Caco-2 (cell line): ENCODE measurements around the gene ARHGEF4. TPM values are rescaled to one million over a fixed set of nuclear protein-coding genes. Genes with fewer than 3 reads are reported as not detected.

Experiments
- BruUV-seq: library from RNA; stranded (reverse); fragments of 400-500 nt; replicated peaks from 2 replicates; lab custom pipeline; 2021; lab: Mats Ljungman, UMichigan
- CTCF ChIA-PET: fragments of 300-600 bp; sonication (Branson Sonifier 250); formaldehyde crosslinking; loops from one replicate; lab custom pipeline; 2022; ENCODE audit warnings: antibody characterized with exemption; lab: Charles Lee
- POLR2A ChIA-PET: fragments of 300-600 bp; sonication (Branson Sonifier 250); formaldehyde crosslinking; loops from one replicate; lab custom pipeline; 2022; ENCODE audit warnings: antibody characterized with exemption; lab: Charles Lee
- DNase-seq, 2 experiments: peaks; one replicate each; pipeline versions ENCODE4 v3.0.0 to v3.0.0-alpha.2; 2020 to 2022
- H3K27me3 ChIP-seq: replicated peaks from 2 replicates; pipeline ENCODE4 v1.6.0; 2011; ENCODE audit warnings: low read length; ENCODE audit not compliant: control insufficient read depth, insufficient read depth
- H3K36me3 ChIP-seq: 2 replicates; pipeline ENCODE4 v1.5.1; 2011; ENCODE audit warnings: low read length; ENCODE audit not compliant: control insufficient read depth, insufficient read depth
- H3K4me1 ChIP-seq: fragments of 250-450 bp; sonication (Bioruptor Pico); 2 replicates; pipeline ENCODE4 v1.5.1; 2020; ENCODE audit warnings: mild to moderate bottlenecking
- H3K4me3 ChIP-seq: 2 replicates; pipeline ENCODE4 v1.5.1; 2011; ENCODE audit warnings: low read depth, mild to moderate bottlenecking, control low read depth, low read length
- H3K9me3 ChIP-seq: fragments of 250-450 bp; sonication (Bioruptor Pico); 2 replicates; pipeline ENCODE4 v1.5.1; 2020; ENCODE audit warnings: mild to moderate bottlenecking, moderate library complexity
- H3K27ac Mint-ChIP-seq: one replicate; pipeline ENCODE4 v1.8.0; 2022; ENCODE audit warnings: mixed read lengths; ENCODE audit not compliant: unreplicated experiment
- H3K27me3 Mint-ChIP-seq: one replicate; pipeline ENCODE4 v1.8.0; 2022; ENCODE audit warnings: mixed read lengths; ENCODE audit not compliant: insufficient read depth, unreplicated experiment
- H3K36me3 Mint-ChIP-seq: one replicate; pipeline ENCODE4 v1.8.0; 2022; ENCODE audit warnings: mild to moderate bottlenecking, mixed read lengths; ENCODE audit not compliant: insufficient read depth, unreplicated experiment
- H3K4me1 Mint-ChIP-seq: one replicate; pipeline ENCODE4 v1.8.0; 2022; ENCODE audit warnings: low read depth, mixed read lengths; ENCODE audit not compliant: unreplicated experiment
- H3K4me3 Mint-ChIP-seq: one replicate; pipeline ENCODE4 v1.8.0; 2022; ENCODE audit warnings: mild to moderate bottlenecking, moderate library complexity, mixed read lengths; ENCODE audit not compliant: unreplicated experiment
- H3K9me3 Mint-ChIP-seq: one replicate; pipeline ENCODE4 v1.8.0; 2022; ENCODE audit warnings: mixed read lengths; ENCODE audit not compliant: unreplicated experiment
- intact Hi-C: fragments of 100-400 bp; cut with micrococcal nuclease; formaldehyde crosslinking; loops from one replicate; pipeline ENCODE4 v1.10.0; 2022; ENCODE audit not compliant: unreplicated experiment
- total RNA-seq: library from RNA; stranded (reverse); gene quantifications from 2 replicates; pipeline ENCODE4 v1.2.3, GENCODE V29; 2022
- TF ChIP-seq, protein P1 (sequence below), 2 experiments: fragments of 200-600 bp in 1 of 2; IDR thresholded peaks; 1 replicate in 1 of 2; 2 replicates in 1 of 2; pipeline versions ENCODE4 v1.5.1 to v1.8.0; 2011 to 2022; ENCODE audit warnings: antibody characterized with exemption in 1 of 2, control low read depth in 1 of 2, inconsistent platforms in 1 of 2, low read depth in 1 of 2, low read length in 1 of 2, mild to moderate bottlenecking in 1 of 2, moderate library complexity in 1 of 2; ENCODE audit not compliant: insufficient read depth in 1 of 2, severe bottlenecking in 1 of 2, unreplicated experiment in 1 of 2

The ARHGEF4 gene
- total RNA-seq, 1 experiment from 2014 or later: 1.8 TPM

DNA sequence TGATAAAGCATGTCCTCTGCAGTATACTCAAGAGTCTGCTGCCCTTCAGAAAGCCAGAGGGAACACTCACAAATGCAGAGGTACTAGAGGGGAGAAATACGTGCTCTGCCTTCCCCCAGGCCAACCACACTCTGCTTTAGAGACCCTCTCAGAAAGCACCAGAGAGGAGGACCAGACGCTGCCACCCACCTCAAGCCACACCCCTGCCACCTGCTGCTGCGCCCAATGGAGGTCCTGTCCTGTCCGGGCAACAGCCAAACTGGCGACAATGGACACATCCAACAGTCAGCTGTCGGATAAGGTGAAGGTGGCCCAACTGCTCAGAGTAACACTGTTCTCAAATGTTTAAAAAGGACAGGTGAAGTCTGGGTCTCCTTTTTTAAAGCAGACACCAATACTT, 211.9 kb downstream of the ARHGEF4 start:
- intact Hi-C loops: no loop called here
- H3K36me3 Mint-ChIP-seq: peaks cover 76% of the 10 kb centered on the region
- Histone ChIP-seq H3K27me3 (no peaks in the 10 kb centered on the region), H3K9me3 (no peaks in the 10 kb centered on the region), H3K36me3 (peaks cover 4% of the 10 kb centered on the region), H3K4me1 (no peaks in the 10 kb centered on the region), H3K4me3 (no peak overlapping the region)
- no peaks in the 10 kb centered on the region for H3K4me1 Mint-ChIP-seq
- no peak overlapping the region for H3K27ac Mint-ChIP-seq
- DNase-seq: no peak
- H3K9me3 Mint-ChIP-seq: no peaks in the 10 kb centered on the region
- POLR2A ChIA-PET: no interaction called here
- H3K27me3 Mint-ChIP-seq: no peaks in the 10 kb centered on the region
- CTCF ChIA-PET: no interaction called here
- TF ChIP-seq, protein P1, sequence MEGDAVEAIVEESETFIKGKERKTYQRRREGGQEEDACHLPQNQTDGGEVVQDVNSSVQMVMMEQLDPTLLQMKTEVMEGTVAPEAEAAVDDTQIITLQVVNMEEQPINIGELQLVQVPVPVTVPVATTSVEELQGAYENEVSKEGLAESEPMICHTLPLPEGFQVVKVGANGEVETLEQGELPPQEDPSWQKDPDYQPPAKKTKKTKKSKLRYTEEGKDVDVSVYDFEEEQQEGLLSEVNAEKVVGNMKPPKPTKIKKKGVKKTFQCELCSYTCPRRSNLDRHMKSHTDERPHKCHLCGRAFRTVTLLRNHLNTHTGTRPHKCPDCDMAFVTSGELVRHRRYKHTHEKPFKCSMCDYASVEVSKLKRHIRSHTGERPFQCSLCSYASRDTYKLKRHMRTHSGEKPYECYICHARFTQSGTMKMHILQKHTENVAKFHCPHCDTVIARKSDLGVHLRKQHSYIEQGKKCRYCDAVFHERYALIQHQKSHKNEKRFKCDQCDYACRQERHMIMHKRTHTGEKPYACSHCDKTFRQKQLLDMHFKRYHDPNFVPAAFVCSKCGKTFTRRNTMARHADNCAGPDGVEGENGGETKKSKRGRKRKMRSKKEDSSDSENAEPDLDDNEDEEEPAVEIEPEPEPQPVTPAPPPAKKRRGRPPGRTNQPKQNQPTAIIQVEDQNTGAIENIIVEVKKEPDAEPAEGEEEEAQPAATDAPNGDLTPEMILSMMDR (IDR thresholded peaks at IDR 0.05; ENCODE audit: insufficient read depth in 1 of 2, low read depth in 1 of 2, low read length in 1 of 2, severe bottlenecking in 1 of 2, unreplicated experiment in 1 of 2): no peak
- BruUV-seq: no TSS peak
- no peak overlapping the region for H3K4me3 Mint-ChIP-seq

DNA sequence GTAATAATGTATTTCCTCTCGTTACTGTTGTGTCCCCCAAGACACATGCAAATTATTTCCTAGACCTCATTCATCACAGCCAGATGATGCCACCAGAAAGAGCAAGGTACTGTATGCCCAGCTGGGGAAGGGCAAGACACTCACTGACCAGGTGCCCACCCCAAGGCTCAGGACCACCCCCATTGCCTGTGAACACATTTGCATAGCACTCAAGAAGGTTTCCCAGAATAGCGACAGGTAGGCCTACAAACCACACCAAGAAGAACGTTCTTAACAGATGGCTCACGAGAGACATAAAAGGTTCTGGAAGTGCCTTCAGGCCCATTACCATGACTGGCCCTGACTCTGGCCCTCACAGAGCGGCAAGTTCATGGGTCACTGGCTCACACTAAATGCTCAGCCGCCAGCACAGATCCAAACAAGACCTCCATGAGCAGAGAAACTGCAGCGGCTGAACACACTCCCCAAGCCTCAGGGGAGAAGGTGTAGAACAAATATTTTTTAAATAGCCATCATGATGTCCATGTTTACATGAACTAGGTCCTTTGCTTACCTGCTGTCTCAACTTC, 212.5 kb downstream of the ARHGEF4 start:
- no peak overlapping the region for H3K4me3 Mint-ChIP-seq
- peaks cover 4% of the 10 kb centered on the region for H3K36me3 ChIP-seq
- TF ChIP-seq, protein P1 (IDR thresholded peaks at IDR 0.05; ENCODE audit: insufficient read depth in 1 of 2, low read depth in 1 of 2, low read length in 1 of 2, severe bottlenecking in 1 of 2, unreplicated experiment in 1 of 2): no peak
- H3K27ac Mint-ChIP-seq: no peak overlapping the region
- ChIA-PET POLR2A (no interaction called here), CTCF (no interaction called here)
- peaks cover 79% of the 10 kb centered on the region for H3K36me3 Mint-ChIP-seq
- intact Hi-C loops: no loop called here
- BruUV-seq: no TSS peak
- no peaks in the 10 kb centered on the region for H3K27me3 ChIP-seq
- no peaks in the 10 kb centered on the region for H3K9me3 ChIP-seq
- H3K4me1 ChIP-seq: no peaks in the 10 kb centered on the region
- no peak overlapping the region for H3K4me3 ChIP-seq
- H3K9me3 Mint-ChIP-seq: no peaks in the 10 kb centered on the region
- no peaks in the 10 kb centered on the region for H3K4me1 Mint-ChIP-seq
- DNase-seq: no peak
- no peaks in the 10 kb centered on the region for H3K27me3 Mint-ChIP-seq

DNA sequence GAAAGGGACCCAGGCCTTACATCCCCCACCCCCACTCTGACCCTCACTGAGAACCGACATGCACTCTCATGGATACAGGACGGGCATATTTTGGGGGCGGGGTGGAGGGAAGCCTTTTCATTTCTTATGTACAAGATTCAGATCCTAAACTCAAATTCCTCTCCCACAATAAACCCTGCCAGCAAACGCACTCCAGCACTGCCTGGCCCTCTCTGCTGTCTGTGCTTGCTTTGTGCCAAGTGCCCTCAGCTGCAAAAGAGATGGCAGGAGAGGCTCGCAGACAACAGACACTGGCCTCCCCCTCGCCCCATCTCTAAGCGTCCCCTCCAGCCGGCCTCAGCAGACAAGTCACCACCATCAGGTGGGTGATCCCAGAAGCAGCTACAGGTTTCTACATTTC, 214.2 kb downstream of the ARHGEF4 start:
- Mint-ChIP-seq H3K4me1 (peaks cover 1% of the 10 kb centered on the region), H3K27me3 (no peaks in the 10 kb centered on the region), H3K4me3 (no peak overlapping the region), H3K9me3 (no peaks in the 10 kb centered on the region), H3K36me3 (peaks cover 89% of the 10 kb centered on the region), H3K27ac (no peak overlapping the region)
- no peaks in the 10 kb centered on the region for H3K27me3 ChIP-seq
- no TSS peak for BruUV-seq
- CTCF ChIA-PET: no interaction called here
- peaks cover 4% of the 10 kb centered on the region for H3K36me3 ChIP-seq
- intact Hi-C loops: no loop called here
- H3K4me1 ChIP-seq: no peaks in the 10 kb centered on the region
- TF ChIP-seq, protein P1 (IDR thresholded peaks at IDR 0.05; ENCODE audit: insufficient read depth in 1 of 2, low read depth in 1 of 2, low read length in 1 of 2, severe bottlenecking in 1 of 2, unreplicated experiment in 1 of 2): no peak
- no peak for DNase-seq
- POLR2A ChIA-PET: no interaction called here
- no peaks in the 10 kb centered on the region for H3K9me3 ChIP-seq
- H3K4me3 ChIP-seq: no peak overlapping the region
